ENCODE results near the gene GRIK4.

The GRIK4 gene

DNA sequence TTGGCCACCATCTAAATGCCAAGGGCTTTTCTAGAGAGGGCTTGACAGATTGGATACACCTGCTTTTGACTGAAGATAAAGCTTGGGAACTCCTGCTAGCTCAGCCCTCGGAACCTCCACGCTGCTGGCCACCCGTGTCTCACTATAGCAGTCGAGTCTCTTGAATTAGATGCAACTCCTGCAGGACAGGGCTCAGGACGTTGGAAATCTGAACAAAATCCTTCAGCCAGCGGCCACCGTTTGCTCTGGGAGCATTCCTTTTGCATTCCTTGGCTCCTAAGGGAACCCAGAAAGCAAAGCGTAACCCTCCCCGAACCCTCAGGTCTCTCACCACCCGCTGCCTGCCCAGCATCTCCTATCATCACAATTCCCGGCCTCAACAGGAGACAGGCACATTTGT is 77.8 kb downstream of the GRIK4 start:
- H3K36me3 ChIP-seq (replicated peaks): no peaks in the 10 kb centered on the region
- H3K9me3 ChIP-seq: no peaks in the 10 kb centered on the region
- in situ Hi-C loops (cut with MboI; ENCODE audit: low sequenced_read_pairs): no loop called here
- H3K4me1 ChIP-seq: peaks cover 10% of the 10 kb centered on the region
- H3K4me3 ChIP-seq: no peak overlapping the region
- DNase-seq (ENCODE audit: low spot score in 2 of 2): no peak
- no peaks in the 10 kb centered on the region for H3K27me3 ChIP-seq (ENCODE audit: low read depth)

DNA sequence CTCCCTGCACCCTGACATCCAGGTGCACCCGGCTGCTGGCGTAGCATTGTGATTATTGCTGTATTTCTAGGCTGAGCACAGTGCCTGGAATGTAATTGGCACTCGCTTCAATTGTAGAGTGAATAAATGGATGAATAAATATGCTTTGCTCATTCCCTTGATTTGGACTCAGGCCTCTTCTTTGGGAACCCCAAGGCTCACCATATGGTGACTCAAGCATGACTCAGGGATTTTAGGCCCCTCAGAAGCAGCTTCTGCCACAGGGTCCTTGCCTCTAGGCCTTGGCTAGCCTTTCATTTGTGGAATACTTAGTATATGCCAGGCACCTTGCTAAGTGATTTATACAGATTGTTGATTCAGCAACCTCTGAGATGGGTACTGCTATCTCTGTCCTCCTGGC is 78.9 kb downstream of the GRIK4 start:
- in situ Hi-C loops (cut with MboI; ENCODE audit: low sequenced_read_pairs): no loop called here
- Histone ChIP-seq H3K36me3 (replicated peaks) (no peaks in the 10 kb centered on the region), H3K9me3 (no peaks in the 10 kb centered on the region), H3K4me1 (peaks cover 10% of the 10 kb centered on the region), H3K4me3 (no peak overlapping the region), H3K27me3 (ENCODE audit: low read depth) (no peaks in the 10 kb centered on the region)
- no peak for DNase-seq (ENCODE audit: low spot score in 2 of 2)

DNA sequence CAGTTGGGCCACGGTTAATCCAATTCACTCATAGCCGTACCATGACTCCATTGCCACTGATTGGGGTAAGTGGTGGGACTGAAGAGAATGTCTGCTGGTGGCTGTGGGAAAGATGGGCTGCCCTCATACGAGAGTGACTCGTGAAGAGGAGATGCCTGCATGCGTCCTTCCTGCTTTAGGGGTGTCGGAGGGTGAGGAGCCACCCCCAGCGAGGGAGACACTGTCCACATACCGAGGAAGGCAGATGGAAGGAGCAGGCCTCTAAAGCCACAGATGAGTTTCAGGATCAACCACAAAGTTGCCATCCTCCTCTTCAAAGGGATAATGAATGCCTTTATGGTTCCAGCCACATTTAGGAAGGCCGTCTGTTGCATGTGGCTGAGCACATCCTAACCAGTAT is 83.2 kb downstream of the GRIK4 start:
- H3K36me3 ChIP-seq (replicated peaks): no peaks in the 10 kb centered on the region
- in situ Hi-C loops (cut with MboI; ENCODE audit: low sequenced_read_pairs): no loop called here
- no peaks in the 10 kb centered on the region for H3K9me3 ChIP-seq
- H3K4me1 ChIP-seq: peaks cover 10% of the 10 kb centered on the region
- no peaks in the 10 kb centered on the region for H3K27me3 ChIP-seq (ENCODE audit: low read depth)
- no peak for DNase-seq (ENCODE audit: low spot score in 2 of 2)
- no peak overlapping the region for H3K4me3 ChIP-seq

DNA sequence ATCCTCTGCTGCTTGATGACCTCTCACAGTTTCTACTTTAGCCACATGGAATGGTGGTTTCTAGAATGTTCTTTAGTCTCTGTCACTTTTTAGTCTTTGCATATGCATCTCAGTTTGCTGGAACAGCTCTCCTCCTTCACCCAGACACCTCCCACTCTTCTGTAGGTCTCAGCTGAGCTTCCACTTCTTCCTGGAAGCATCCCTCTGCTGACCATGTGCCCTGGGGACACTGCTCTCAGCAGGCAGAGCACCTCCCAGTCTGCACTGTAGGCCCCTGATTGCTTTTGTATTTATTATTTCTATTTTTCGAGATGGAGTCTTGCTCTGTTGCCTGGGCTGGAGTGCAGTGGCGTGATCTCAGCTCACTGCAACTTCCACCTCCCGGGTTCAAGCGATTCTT is 84.0 kb downstream of the GRIK4 start:
- Histone ChIP-seq H3K9me3 (no peaks in the 10 kb centered on the region), H3K4me3 (no peak overlapping the region), H3K4me1 (peaks cover 10% of the 10 kb centered on the region), H3K27me3 (ENCODE audit: low read depth) (no peaks in the 10 kb centered on the region), H3K36me3 (replicated peaks) (no peaks in the 10 kb centered on the region)
- in situ Hi-C loops (cut with MboI; ENCODE audit: low sequenced_read_pairs): no loop called here
- DNase-seq (ENCODE audit: low spot score in 2 of 2): no peak

DNA sequence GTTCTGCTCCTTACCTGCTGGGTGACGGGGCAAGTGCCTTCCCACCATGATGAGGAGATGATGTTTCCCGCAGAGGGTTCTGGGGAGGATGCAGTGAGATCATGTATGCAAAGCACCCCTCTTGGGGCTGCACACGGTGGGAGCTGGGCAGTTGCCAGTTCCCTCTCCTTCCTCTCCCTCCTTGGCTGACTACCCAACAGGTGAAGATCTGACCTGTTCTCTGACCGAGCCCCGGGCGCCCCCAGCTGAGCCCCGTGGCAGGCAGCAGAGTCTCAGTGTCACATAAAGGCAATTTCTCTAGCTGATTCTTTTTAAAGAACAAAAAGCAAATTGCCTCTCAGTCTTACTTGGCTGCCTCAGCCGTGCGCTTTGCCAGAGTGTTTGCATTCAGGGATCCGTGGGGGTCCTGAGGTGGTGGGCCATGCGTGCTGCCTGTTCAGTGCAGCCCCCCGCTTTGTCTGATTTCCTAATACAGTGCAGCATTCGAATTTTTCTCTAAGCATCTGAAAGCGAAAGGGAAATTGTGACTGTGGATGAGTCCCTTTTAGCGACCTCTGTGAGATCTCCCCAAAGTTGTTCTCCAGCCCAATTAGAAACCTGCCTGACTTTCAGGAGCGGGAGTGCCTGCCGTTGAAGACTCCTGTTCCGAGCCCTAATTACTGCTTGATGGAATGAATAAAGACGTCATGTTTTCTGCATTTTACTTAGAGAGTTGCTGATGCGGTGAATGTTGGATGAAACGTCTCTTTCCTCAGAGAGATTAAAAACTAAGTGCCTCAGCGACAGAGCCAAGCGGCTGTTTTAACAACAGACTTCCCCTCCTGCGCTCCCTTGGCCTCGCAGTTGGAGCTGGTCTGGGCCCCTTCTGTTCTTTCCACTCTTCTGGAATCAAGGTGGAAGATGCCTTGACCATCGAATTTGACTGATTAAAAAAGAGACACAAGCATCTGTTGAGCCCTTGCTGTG is 86.0 kb downstream of the GRIK4 start:
- Histone ChIP-seq H3K27me3 (ENCODE audit: low read depth) (no peaks in the 10 kb centered on the region), H3K4me3 (no peak overlapping the region)
- in situ Hi-C loops (cut with MboI; ENCODE audit: low sequenced_read_pairs): no loop called here

DNA sequence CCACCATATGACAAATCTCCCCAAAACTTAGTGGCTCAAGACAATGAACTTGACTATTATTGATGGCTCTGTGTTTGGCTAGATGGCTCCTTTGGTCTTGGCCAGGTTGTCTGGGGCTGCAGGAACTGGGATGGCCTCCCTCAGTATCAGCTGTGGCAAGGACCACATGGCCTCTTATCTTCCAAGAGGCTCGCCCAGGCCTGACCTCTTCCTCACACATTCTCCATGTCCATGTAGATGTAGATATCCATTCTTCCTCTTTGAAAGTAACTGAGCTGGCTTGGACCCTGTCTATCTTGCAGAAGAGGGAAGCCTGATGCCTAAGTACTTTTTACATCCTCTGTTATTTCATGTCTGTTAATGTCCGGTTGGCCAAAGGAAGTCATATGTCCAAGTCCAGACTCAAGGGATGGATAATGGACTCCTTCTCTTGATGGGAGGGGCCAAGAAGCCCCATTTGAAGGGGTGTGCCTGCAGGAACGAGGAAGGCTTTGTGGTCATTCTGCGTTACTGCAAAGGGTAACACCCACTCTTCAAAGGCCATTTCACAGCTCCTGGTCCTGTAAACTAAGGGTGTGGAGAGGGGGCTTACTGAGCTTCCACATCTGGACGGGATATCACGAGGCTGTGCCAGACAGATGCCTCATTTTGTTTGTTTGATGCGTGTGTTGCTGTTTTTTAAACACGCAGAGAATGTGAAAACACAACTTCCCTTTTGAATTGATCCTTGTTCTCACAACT is 87.1 kb downstream of the GRIK4 start:
- no peak overlapping the region for H3K4me3 ChIP-seq
- H3K4me1 ChIP-seq: no peaks in the 10 kb centered on the region
- no peaks in the 10 kb centered on the region for H3K9me3 ChIP-seq
- in situ Hi-C loops (cut with MboI; ENCODE audit: low sequenced_read_pairs): no loop called here
- H3K36me3 ChIP-seq (replicated peaks): no peaks in the 10 kb centered on the region
- DNase-seq (ENCODE audit: low spot score in 2 of 2): no peak
- no peaks in the 10 kb centered on the region for H3K27me3 ChIP-seq (ENCODE audit: low read depth)

More for the DNA sequence above, 86.0 kb downstream of the GRIK4 start:
- no peaks in the 10 kb centered on the region; the same call in 1 of the 2 replicates for H3K4me1 ChIP-seq
- no peaks in the 10 kb centered on the region for H3K9me3 ChIP-seq
- DNase-seq (ENCODE audit: low spot score in 2 of 2): no peak
- H3K36me3 ChIP-seq (replicated peaks): no peaks in the 10 kb centered on the region

DNA sequence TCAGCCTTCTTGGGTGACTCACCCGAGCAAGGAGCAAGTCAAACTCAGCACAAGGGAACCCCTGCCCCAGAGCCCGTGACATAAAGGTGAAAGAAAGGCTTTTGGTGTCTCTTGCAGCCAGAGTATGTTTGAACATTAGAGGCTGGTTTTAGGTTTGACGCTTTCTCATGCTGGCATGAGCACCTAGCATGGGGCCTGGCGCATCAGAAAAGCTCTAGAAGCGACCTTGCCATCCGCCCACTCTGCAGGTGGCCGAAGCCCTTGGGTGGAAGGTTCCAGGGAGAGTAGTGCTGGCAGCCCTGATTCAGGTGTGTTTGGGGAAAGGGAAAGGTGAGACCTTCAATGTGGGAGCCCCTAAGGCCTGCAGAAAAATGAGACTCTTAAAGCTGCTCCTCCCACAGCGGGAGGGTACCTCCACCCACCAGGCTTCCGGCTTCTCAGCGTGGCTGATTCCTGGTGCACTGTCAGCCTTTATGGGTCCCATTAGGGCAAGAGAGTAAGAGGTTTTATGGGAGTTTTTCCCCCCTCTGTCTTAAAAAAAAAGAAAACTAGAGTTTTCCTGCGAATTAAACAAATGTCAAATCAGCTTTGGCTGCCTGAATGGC is 88.4 kb downstream of the GRIK4 start:
- Histone ChIP-seq H3K4me1 (no peaks in the 10 kb centered on the region), H3K27me3 (ENCODE audit: low read depth) (no peaks in the 10 kb centered on the region), H3K9me3 (no peaks in the 10 kb centered on the region), H3K4me3 (no peak overlapping the region), H3K36me3 (replicated peaks) (no peaks in the 10 kb centered on the region)
- DNase-seq (ENCODE audit: low spot score in 2 of 2): no peak
- in situ Hi-C loops (cut with MboI; ENCODE audit: low sequenced_read_pairs): no loop called here

DNA sequence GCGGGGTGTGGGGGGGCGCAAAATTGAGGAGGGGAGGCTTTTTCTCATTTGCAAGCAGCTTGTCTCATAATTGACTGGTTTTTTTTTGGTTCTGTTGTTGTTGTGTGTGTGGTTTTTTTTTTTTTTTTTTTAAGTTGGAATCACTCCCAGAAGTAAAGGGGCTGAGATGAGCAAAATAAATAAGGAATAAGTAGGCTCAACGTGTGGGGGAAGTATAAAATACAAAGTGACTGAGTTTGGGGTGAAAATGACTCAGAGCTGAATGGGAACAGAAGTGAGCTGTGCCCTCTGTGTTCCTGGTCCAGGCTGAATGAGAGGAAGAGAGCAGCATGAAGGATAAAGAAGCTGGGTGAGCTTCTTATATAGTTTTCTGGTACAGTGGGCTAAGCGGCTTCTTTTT is 90.0 kb downstream of the GRIK4 start:
- H3K4me3 ChIP-seq: no peak overlapping the region
- H3K27me3 ChIP-seq (ENCODE audit: low read depth): no peaks in the 10 kb centered on the region
- in situ Hi-C loops (cut with MboI; ENCODE audit: low sequenced_read_pairs): no loop called here
- no peaks in the 10 kb centered on the region for H3K4me1 ChIP-seq
- no peak for DNase-seq (ENCODE audit: low spot score in 2 of 2)
- no peaks in the 10 kb centered on the region for H3K36me3 ChIP-seq (replicated peaks)
- H3K9me3 ChIP-seq: no peaks in the 10 kb centered on the region

DNA sequence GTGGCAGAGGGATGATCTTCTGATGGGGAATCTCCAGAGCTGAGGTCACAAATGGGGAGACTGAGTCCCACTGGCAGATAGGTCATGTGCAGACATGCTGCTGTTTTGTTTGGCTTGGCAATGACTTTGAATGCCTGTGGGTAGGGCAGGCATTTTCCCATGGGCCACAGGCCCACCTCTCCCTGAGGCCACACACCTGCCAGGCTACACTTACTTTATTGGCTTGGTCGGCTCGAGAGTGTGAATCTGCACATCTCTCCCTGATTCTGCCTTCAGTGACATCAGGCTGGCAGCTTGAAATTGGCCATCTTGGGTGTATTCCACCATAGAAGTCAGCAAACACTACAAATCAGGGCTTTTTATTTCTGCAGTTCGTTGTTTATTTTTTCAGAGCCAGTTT is 91.5 kb downstream of the GRIK4 start:
- Histone ChIP-seq H3K4me1 (no peaks in the 10 kb centered on the region), H3K9me3 (no peaks in the 10 kb centered on the region), H3K4me3 (no peak overlapping the region), H3K36me3 (replicated peaks) (no peaks in the 10 kb centered on the region), H3K27me3 (ENCODE audit: low read depth) (no peaks in the 10 kb centered on the region)
- no peak for DNase-seq (ENCODE audit: low spot score in 2 of 2)
- in situ Hi-C loops (cut with MboI; ENCODE audit: low sequenced_read_pairs): no loop called here

DNA sequence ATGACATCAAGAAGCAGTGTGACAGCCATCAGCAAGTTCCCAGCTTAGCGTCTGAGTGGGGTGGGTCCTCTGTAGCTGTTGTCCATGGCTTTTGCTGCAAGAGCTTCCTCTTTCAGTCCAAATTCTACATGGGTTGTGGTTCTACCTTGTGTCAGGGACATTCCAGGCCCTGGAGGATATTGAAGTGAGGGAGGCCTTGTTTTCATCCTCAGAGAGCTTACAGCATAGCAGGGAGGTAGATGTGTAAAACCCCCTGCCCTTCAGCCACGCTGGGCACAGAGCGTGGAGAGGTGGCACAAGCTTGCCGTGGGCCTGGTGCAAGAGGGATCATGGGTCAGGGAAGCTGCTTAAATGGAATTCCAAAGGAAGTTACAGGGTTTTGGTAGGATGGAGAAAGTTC is 93.9 kb downstream of the GRIK4 start:
- no peak overlapping the region for H3K4me3 ChIP-seq
- no peaks in the 10 kb centered on the region for H3K9me3 ChIP-seq
- no peaks in the 10 kb centered on the region for H3K36me3 ChIP-seq (replicated peaks)
- no peak for DNase-seq (ENCODE audit: low spot score in 2 of 2)
- no peaks in the 10 kb centered on the region for H3K27me3 ChIP-seq (ENCODE audit: low read depth)
- in situ Hi-C loops (cut with MboI; ENCODE audit: low sequenced_read_pairs): no loop called here
- peaks cover 4% of the 10 kb centered on the region; the same call in 1 of the 2 replicates for H3K4me1 ChIP-seq

DNA sequence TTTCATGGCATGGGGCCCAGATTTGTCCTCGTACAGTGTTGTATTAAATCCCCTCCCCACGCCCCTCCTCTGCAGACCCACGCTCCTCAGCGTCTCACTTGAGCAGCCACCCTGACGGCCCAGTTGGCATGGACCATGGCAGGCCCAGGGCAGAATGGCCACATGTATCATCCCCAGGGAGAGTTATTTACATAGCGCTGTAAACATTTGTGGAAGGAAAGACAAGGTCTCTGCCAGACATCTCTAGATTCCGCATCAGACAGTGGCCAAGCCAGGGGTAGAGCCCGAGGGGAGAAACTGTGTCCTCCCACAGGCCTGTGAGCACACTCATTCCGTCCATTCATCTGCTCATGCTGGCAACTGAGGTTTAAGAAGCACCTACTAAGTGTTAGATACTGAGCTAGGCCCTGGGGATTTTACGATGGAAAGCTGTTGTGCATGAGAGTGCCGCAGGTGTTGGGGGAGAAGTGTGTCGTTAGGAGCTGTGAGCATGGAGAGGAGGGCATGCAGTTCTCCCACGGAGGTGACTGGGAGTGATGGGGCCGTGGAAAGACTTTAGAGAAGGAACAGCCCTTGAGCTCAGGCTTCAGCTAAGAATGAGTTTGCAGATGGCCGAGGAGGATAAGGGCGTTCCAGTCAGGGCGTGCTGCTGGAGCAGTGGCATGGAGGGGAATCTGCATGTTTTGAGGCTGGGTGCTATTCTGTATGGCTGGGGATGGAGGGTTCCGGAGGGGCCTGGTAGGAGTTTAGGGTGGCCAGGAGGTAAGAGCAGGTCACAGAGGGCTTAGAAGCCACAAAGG is 94.9 kb downstream of the GRIK4 start:
- in situ Hi-C loops (cut with MboI; ENCODE audit: low sequenced_read_pairs): no loop called here
- no peaks in the 10 kb centered on the region for H3K9me3 ChIP-seq
- no peaks in the 10 kb centered on the region for H3K36me3 ChIP-seq (replicated peaks)
- no peak overlapping the region for H3K4me3 ChIP-seq
- DNase-seq (ENCODE audit: low spot score in 2 of 2): no peak
- H3K27me3 ChIP-seq (ENCODE audit: low read depth): no peaks in the 10 kb centered on the region
- H3K4me1 ChIP-seq: peaks cover 4% of the 10 kb centered on the region; the same call in 1 of the 2 replicates

DNA sequence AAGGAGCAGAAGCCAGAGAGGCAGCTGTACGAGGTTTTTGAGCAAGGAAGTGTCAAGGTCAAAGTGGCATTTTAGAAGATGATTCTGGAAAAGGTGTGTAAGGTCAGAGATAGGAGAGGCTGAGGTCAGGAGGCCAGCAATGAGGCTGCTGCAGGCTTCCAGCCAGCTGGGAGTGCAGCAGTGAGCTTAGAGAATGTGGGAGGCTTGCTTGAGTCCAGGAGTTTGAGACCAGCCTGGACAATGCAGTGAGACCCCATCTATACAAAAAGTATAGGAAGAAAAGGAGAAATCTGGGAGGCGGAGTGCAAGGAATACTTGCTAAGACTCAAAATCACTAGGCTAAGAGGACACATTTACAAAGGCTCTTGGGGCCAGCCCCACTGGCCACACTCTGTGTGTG is 96.5 kb downstream of the GRIK4 start:
- peaks cover 4% of the 10 kb centered on the region; the same call in 1 of the 2 replicates for H3K4me1 ChIP-seq
- DNase-seq (ENCODE audit: low spot score in 2 of 2): no peak
- no peaks in the 10 kb centered on the region for H3K9me3 ChIP-seq
- in situ Hi-C loops (cut with MboI; ENCODE audit: low sequenced_read_pairs): no loop called here
- H3K36me3 ChIP-seq (replicated peaks): no peaks in the 10 kb centered on the region
- no peak overlapping the region for H3K4me3 ChIP-seq
- no peaks in the 10 kb centered on the region for H3K27me3 ChIP-seq (ENCODE audit: low read depth)

DNA sequence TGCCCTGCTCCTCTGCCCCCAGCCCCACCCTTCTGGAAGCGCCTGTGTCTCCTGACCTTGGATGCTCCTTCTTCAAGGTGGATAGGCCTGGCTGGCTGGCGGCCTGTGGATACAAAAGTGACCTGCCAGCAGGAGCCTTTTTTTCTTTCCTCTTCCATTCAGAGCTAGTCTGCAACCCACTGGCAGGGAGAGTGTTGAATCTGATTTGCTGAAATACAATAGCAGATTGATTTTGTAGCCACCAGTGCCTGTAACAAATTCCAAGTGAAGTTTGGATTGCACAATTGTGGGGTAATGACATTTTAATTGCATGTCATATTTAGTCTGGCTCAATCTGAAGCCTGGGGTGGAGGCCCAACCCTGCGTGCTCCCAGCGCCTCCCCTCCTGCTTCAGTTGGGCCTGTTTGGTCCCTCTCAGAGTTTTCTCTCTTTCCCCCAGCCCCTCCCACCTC is 97.2 kb downstream of the GRIK4 start:
- peak; percentile 35 to 39 for DNase-seq (ENCODE audit: low spot score in 2 of 2)
- Histone ChIP-seq H3K36me3 (replicated peaks) (no peaks in the 10 kb centered on the region), H3K4me3 (no peak overlapping the region), H3K27me3 (ENCODE audit: low read depth) (no peaks in the 10 kb centered on the region), H3K4me1 (peaks cover 4% of the 10 kb centered on the region; the same call in 1 of the 2 replicates), H3K9me3 (no peaks in the 10 kb centered on the region)
- in situ Hi-C loops (cut with MboI; ENCODE audit: low sequenced_read_pairs): no loop called here
